ENCODE measurements around the gene SLCO6A1. TPM values are rescaled to one million over a fixed set of nuclear protein-coding genes. Genes with fewer than 3 reads are reported as not detected.
A peak's percentile ranks its signal among the peaks of the same experiment; 100 is the strongest.
"Not testable (repeated sequence)": the region's sequence is repeated elsewhere in the genome, so short reads cannot be mapped to it uniquely, and the experiment has no call there.

Gene SLCO6A1
- total and polyA plus RNA-seq, 4 experiments from 2014 or later: not detected

- CTCF ChIA-PET (ENCODE audit: partially characterized antibody): no interaction called here
- H3K36me3 Mint-ChIP-seq: no peaks in the 10 kb centered on the region
- DNase-seq: no peak
Measured at GRCh38 chr5:102527547-102527946, 28.7 kb upstream of the SLCO6A1 start.

GRCh38 chr5:102523541-102524175 lies 24.9 kb upstream of the SLCO6A1 start:
- no peak overlapping the region for H3K27ac ChIP-seq (ENCODE audit: low read depth, low read length)
- Mint-ChIP-seq H3K4me3 (no peak overlapping the region), H3K4me1 (no peaks in the 10 kb centered on the region), H3K9me3 (peaks cover 0 to 9% (median 6%) of the 10 kb centered on the region in 8 donors), H3K36me3 (no peaks in the 10 kb centered on the region), H3K27me3 (peaks cover 0 to 2% of the 10 kb centered on the region in 2 donors), H3K27ac (no peak overlapping the region)
- no peak for DNase-seq
- POLR2A ChIA-PET (ENCODE audit: partially characterized antibody): no interaction called here
- H3K27me3 ChIP-seq (ENCODE audit: insufficient read depth, low read length): no peaks in the 10 kb centered on the region
- CTCF ChIA-PET (ENCODE audit: partially characterized antibody): no interaction called here
- intact Hi-C loops (cut with micrococcal nuclease): no loop called here
- no peaks in the 10 kb centered on the region for H3K9me3 ChIP-seq (ENCODE audit: control insufficient read depth in 1 of 2, low read length in 2 of 2)
- H3K4me1 ChIP-seq (ENCODE audit: insufficient read depth, low read length): no peaks in the 10 kb centered on the region
- H3K36me3 ChIP-seq (ENCODE audit: insufficient read depth, low read length): no peaks in the 10 kb centered on the region
- no peak overlapping the region for H3K4me3 ChIP-seq (ENCODE audit: low read length in 2 of 2)

More at GRCh38 chr5:102527547-102527946, 28.7 kb upstream of the SLCO6A1 start:
- no peaks in the 10 kb centered on the region for H3K27me3 ChIP-seq (ENCODE audit: insufficient read depth, low read length)
- no peaks in the 10 kb centered on the region for H3K36me3 ChIP-seq (ENCODE audit: insufficient read depth, low read length)
- H3K9me3 ChIP-seq (ENCODE audit: control insufficient read depth in 1 of 2, low read length in 2 of 2): no peaks in the 10 kb centered on the region
- Mint-ChIP-seq H3K27ac (no peak overlapping the region), H3K4me3 (no peak overlapping the region), H3K4me1 (no peaks in the 10 kb centered on the region), H3K9me3 (peaks cover 0 to 9% (median 6%) of the 10 kb centered on the region in 8 donors), H3K27me3 (peaks cover 0 to 4% of the 10 kb centered on the region in 2 donors)
- intact Hi-C loops (cut with micrococcal nuclease): no loop called here
- H3K27ac ChIP-seq (ENCODE audit: low read depth, low read length): no peak overlapping the region
- POLR2A ChIA-PET (ENCODE audit: partially characterized antibody): no interaction called here
- no peak overlapping the region for H3K4me3 ChIP-seq (ENCODE audit: low read length in 2 of 2)
- no peaks in the 10 kb centered on the region for H3K4me1 ChIP-seq (ENCODE audit: insufficient read depth, low read length)

- Mint-ChIP-seq H3K27me3 (peaks cover 2% of the 10 kb centered on the region in 2 donors), H3K36me3 (no peaks in the 10 kb centered on the region), H3K4me1 (no peaks in the 10 kb centered on the region), H3K9me3 (no peaks in the 10 kb centered on the region), H3K27ac (no peak overlapping the region), H3K4me3 (no peak overlapping the region)
- H3K36me3 ChIP-seq (ENCODE audit: insufficient read depth, low read length): no peaks in the 10 kb centered on the region
- H3K4me3 ChIP-seq (ENCODE audit: low read length in 2 of 2): no peak overlapping the region
- no peak overlapping the region for H3K27ac ChIP-seq (ENCODE audit: low read depth, low read length)
- ChIA-PET CTCF (ENCODE audit: partially characterized antibody) (no interaction called here), POLR2A (ENCODE audit: partially characterized antibody) (no interaction called here)
- H3K9me3 ChIP-seq (ENCODE audit: control insufficient read depth in 1 of 2, low read length in 2 of 2): no peaks in the 10 kb centered on the region
- no peak for DNase-seq
- no peaks in the 10 kb centered on the region for H3K4me1 ChIP-seq (ENCODE audit: insufficient read depth, low read length)
- intact Hi-C loops (cut with micrococcal nuclease): no loop called here
- no peaks in the 10 kb centered on the region for H3K27me3 ChIP-seq (ENCODE audit: insufficient read depth, low read length)
Measured at GRCh38 chr5:102511666-102512065, 12.9 kb upstream of the SLCO6A1 start.

- CTCF ChIA-PET (ENCODE audit: partially characterized antibody); H3K9me3 Mint-ChIP-seq; intact Hi-C loops (cut with micrococcal nuclease); H3K4me3 ChIP-seq (ENCODE audit: low read length in 2 of 2); H3K4me1 Mint-ChIP-seq; H3K27ac ChIP-seq (ENCODE audit: low read depth, low read length); H3K27ac Mint-ChIP-seq; H3K4me3 Mint-ChIP-seq; H3K36me3 ChIP-seq (ENCODE audit: insufficient read depth, low read length); POLR2A ChIA-PET (ENCODE audit: partially characterized antibody); H3K36me3 Mint-ChIP-seq; H3K9me3 ChIP-seq (ENCODE audit: control insufficient read depth in 1 of 2, low read length in 2 of 2); DNase-seq; H3K27me3 ChIP-seq (ENCODE audit: insufficient read depth, low read length); H3K4me1 ChIP-seq (ENCODE audit: insufficient read depth, low read length); H3K27me3 Mint-ChIP-seq: not testable (repeated sequence)
Measured at GRCh38 chr5:102491261-102491914, 7.4 kb downstream of the SLCO6A1 start.

GRCh38 chr5:102483736-102484135 lies 15.1 kb downstream of the SLCO6A1 start:
- Histone ChIP-seq H3K4me1 (ENCODE audit: insufficient read depth, low read length) (no peaks in the 10 kb centered on the region), H3K27ac (ENCODE audit: low read depth, low read length) (no peak overlapping the region), H3K4me3 (ENCODE audit: low read length in 2 of 2) (no peak overlapping the region), H3K36me3 (ENCODE audit: insufficient read depth, low read length) (no peaks in the 10 kb centered on the region), H3K9me3 (ENCODE audit: control insufficient read depth in 1 of 2, low read length in 2 of 2) (no peaks in the 10 kb centered on the region), H3K27me3 (ENCODE audit: insufficient read depth, low read length) (no peaks in the 10 kb centered on the region)
- intact Hi-C loops (cut with micrococcal nuclease): no loop called here
- Mint-ChIP-seq H3K36me3 (no peaks in the 10 kb centered on the region), H3K4me1 (no peaks in the 10 kb centered on the region), H3K9me3 (peaks cover 0 to 2% (median 0%) of the 10 kb centered on the region in 8 donors), H3K27ac (no peak overlapping the region), H3K4me3 (no peak overlapping the region), H3K27me3 (peaks cover 0 to 2% of the 10 kb centered on the region in 2 donors)
- POLR2A ChIA-PET (ENCODE audit: partially characterized antibody): no interaction called here
- CTCF ChIA-PET (ENCODE audit: partially characterized antibody): no interaction called here
- no peak for DNase-seq

GRCh38 chr5:102481054-102481715 lies 17.6 kb downstream of the SLCO6A1 start:
- H3K36me3 Mint-ChIP-seq: no peaks in the 10 kb centered on the region
- peaks cover 0 to 2% of the 10 kb centered on the region in 2 donors for H3K27me3 Mint-ChIP-seq

GRCh38 chr5:102453716-102454115 lies 45.1 kb downstream of the SLCO6A1 start:
- H3K4me1 Mint-ChIP-seq: peaks cover 0 to 5% (median 0%) of the 10 kb centered on the region in 4 donors
- ChIA-PET CTCF (ENCODE audit: partially characterized antibody) (no interaction called here), POLR2A (ENCODE audit: partially characterized antibody) (no interaction called here)
- no peaks in the 10 kb centered on the region for H3K9me3 ChIP-seq (ENCODE audit: control insufficient read depth in 1 of 2, low read length in 2 of 2)
- H3K27ac Mint-ChIP-seq: no peak overlapping the region
- H3K9me3 Mint-ChIP-seq: peaks cover 0 to 8% (median 2%) of the 10 kb centered on the region in 8 donors
- H3K36me3 Mint-ChIP-seq: no peaks in the 10 kb centered on the region
- H3K36me3 ChIP-seq (ENCODE audit: insufficient read depth, low read length): no peaks in the 10 kb centered on the region
- no peak overlapping the region for H3K27ac ChIP-seq (ENCODE audit: low read depth, low read length)
- no peak overlapping the region for H3K4me3 ChIP-seq (ENCODE audit: low read length in 2 of 2)
- H3K4me1 ChIP-seq (ENCODE audit: insufficient read depth, low read length): no peaks in the 10 kb centered on the region
- intact Hi-C loops (cut with micrococcal nuclease): no loop called here
- DNase-seq: no peak
- H3K27me3 ChIP-seq (ENCODE audit: insufficient read depth, low read length): no peaks in the 10 kb centered on the region
- H3K4me3 Mint-ChIP-seq: peak overlapping the region in 3 of 8 donors; percentile 18 to 43 (median 27)
- peaks cover 0 to 1% of the 10 kb centered on the region in 2 donors for H3K27me3 Mint-ChIP-seq

More at GRCh38 chr5:102481054-102481715, 17.6 kb downstream of the SLCO6A1 start:
- no peak overlapping the region for H3K4me3 Mint-ChIP-seq
- Histone ChIP-seq H3K27me3 (ENCODE audit: insufficient read depth, low read length) (no peaks in the 10 kb centered on the region), H3K27ac (ENCODE audit: low read depth, low read length) (no peak overlapping the region), H3K4me1 (ENCODE audit: insufficient read depth, low read length) (no peaks in the 10 kb centered on the region), H3K9me3 (ENCODE audit: control insufficient read depth in 1 of 2, low read length in 2 of 2) (no peaks in the 10 kb centered on the region), H3K36me3 (ENCODE audit: insufficient read depth, low read length) (no peaks in the 10 kb centered on the region), H3K4me3 (ENCODE audit: low read length in 2 of 2) (no peak overlapping the region)
- ChIA-PET CTCF (ENCODE audit: partially characterized antibody) (no interaction called here), POLR2A (ENCODE audit: partially characterized antibody) (no interaction called here)
- no peak for DNase-seq
- no peaks in the 10 kb centered on the region for H3K4me1 Mint-ChIP-seq
- no peak overlapping the region for H3K27ac Mint-ChIP-seq
- intact Hi-C loops (cut with micrococcal nuclease): no loop called here
- H3K9me3 Mint-ChIP-seq: no peaks in the 10 kb centered on the region

All from CD4-positive, alpha-beta memory T cell (primary cell).